Forelimb muscle (tissue), 1 donor: ENCODE data around the gene C1orf35. TPM values are rescaled to one million over a fixed set of nuclear protein-coding genes. Genes with fewer than 3 reads are reported as not detected.

Experiments
- DNase-seq: peaks from one replicate; pipeline ENCODE4 v3.0.0-alpha.2; 2013; ENCODE audit warnings: low read depth
- polyA plus RNA-seq: library from polyadenylated mRNA; unstranded; fragments of 120-200 nt; gene quantifications from one replicate; pipeline ENCODE4 v1.2.1, GENCODE V29; 2013; ENCODE audit not compliant: insufficient read length

The C1orf35 gene
- polyA plus RNA-seq, 1 donor, result 11.8 TPM

GRCh38 chr1:228109962-228110488 lies 6.9 kb upstream of the C1orf35 start:
- DNase-seq, result no peak

- peak; percentile 86 for DNase-seq
Measured at GRCh38 chr1:228109073-228109961, 6.2 kb upstream of the C1orf35 start, which contains the start of gene MRPL55. Gene MRPL55 (minus strand): TSS chr1:228109299. CDS start chr1:228108260, 1,039 bp downstream.

GRCh38 chr1:228108742-228109072 lies 5.6 kb upstream of the C1orf35 start:
- DNase-seq, result no peak

GRCh38 chr1:228108055-228108690 lies 5.0 kb upstream of the C1orf35 start:
- no peak for DNase-seq

GRCh38 chr1:228107636-228108035 lies 4.5 kb upstream of the C1orf35 start:
- DNase-seq, result no peak

GRCh38 chr1:228106800-228107054 lies 3.6 kb upstream of the C1orf35 start:
- DNase-seq, result no peak

GRCh38 chr1:228105996-228106799 lies 3.1 kb upstream of the C1orf35 start:
- DNase-seq, result no peak

GRCh38 chr1:228105270-228105995 lies 2.3 kb upstream of the C1orf35 start:
- DNase-seq, result no peak

- no peak for DNase-seq
Measured at GRCh38 chr1:228104526-228105269, 1.6 kb upstream of the C1orf35 start.

- no peak for DNase-seq
Measured at GRCh38 chr1:228101994-228102790, 933 bp downstream of the C1orf35 start.

GRCh38 chr1:228101614-228101993 lies 1.5 kb downstream of the C1orf35 start:
- no peak for DNase-seq

- no peak for DNase-seq
Measured at GRCh38 chr1:228100822-228101613, 2.1 kb downstream of the C1orf35 start.

- DNase-seq, result no peak
Measured at GRCh38 chr1:228099331-228099732, 3.8 kb downstream of the C1orf35 start.

- DNase-seq, result no peak
Measured at GRCh38 chr1:228098323-228098931, 4.7 kb downstream of the C1orf35 start.

GRCh38 chr1:228097333-228098081 lies 5.6 kb downstream of the C1orf35 start:
- DNase-seq, result no peak

- DNase-seq, result no peak
Measured at GRCh38 chr1:228096416-228097332, 6.5 kb downstream of the C1orf35 start.

- no peak for DNase-seq
Measured at GRCh38 chr1:228095938-228096337, 7.2 kb downstream of the C1orf35 start.
